IMR-90 (cell line): ENCODE data around the gene LALBA. TPM values are rescaled to one million over a fixed set of nuclear protein-coding genes. Genes with fewer than 3 reads are reported as not detected.

ENCODE experiments used
- ATAC-seq: fragments of 200-7000 bp; cut with Tn5 transposase; 2 replicates; pipeline ENCODE4 v1.9.1; 2020; ENCODE audit warnings: low read depth, mild to moderate bottlenecking, moderate library complexity
- BruUV-seq: library from RNA; stranded (reverse); fragments of 400-500 nt; replicated peaks from 2 replicates; lab custom pipeline; 2021; lab: Mats Ljungman, UMichigan
- CTCF ChIA-PET: fragments of 300-600 bp; formaldehyde crosslinking; extraction: SDS; loops from one replicate; lab custom pipeline; 2021; ENCODE audit warnings: antibody characterized with exemption; lab: Yijun Ruan, JAX
- POLR2A ChIA-PET: fragments of 300-600 bp; sonication (Branson Sonifier 250); formaldehyde crosslinking; loops from one replicate; lab custom pipeline; 2022; ENCODE audit warnings: antibody characterized with exemption; ENCODE audit not compliant: unreplicated experiment; lab: Charles Lee
- DNase-seq: peaks from one replicate; pipeline ENCODE4 v3.0.0; 2013
- H2AFZ ChIP-seq: replicated peaks from 2 replicates; pipeline ENCODE3; 2013; ENCODE audit warnings: low read length, mild to moderate bottlenecking; ENCODE audit not compliant: poor library complexity
- H2AK5ac ChIP-seq: 2 replicates; pipeline ENCODE4 v1.6.1; 2013; ENCODE audit warnings: low read depth, low read length, inconsistent platforms
- H2AK9ac ChIP-seq: replicated peaks from 2 replicates; pipeline ENCODE3; 2013; ENCODE audit warnings: mild to moderate bottlenecking, low read depth, low read length, moderate library complexity; ENCODE audit not compliant: poor library complexity
- H2BK120ac ChIP-seq: 2 replicates; pipeline ENCODE4 v1.6.1; 2013; ENCODE audit warnings: low read depth, low read length, inconsistent platforms
- H2BK15ac ChIP-seq: 3 replicates; pipeline ENCODE4 v1.6.1; 2013; ENCODE audit warnings: low read depth, low read length, inconsistent platforms
- H2BK20ac ChIP-seq: 2 replicates; pipeline ENCODE4 v1.6.1; 2013; ENCODE audit warnings: low read depth, mild to moderate bottlenecking, inconsistent platforms, low read length, moderate library complexity
- H2BK5ac ChIP-seq: 2 replicates; pipeline ENCODE4 v1.6.1; 2013; ENCODE audit warnings: mild to moderate bottlenecking, low read depth, low read length, inconsistent platforms; ENCODE audit not compliant: poor library complexity, severe bottlenecking
- H3K14ac ChIP-seq: replicated peaks from 2 replicates; pipeline ENCODE4 v1.6.1; 2013; ENCODE audit warnings: low read depth, low read length, inconsistent platforms
- H3K18ac ChIP-seq: 2 replicates; pipeline ENCODE4 v1.6.1; 2013; ENCODE audit warnings: low read depth, low read length, control low read depth
- H3K23ac ChIP-seq: 2 replicates; pipeline ENCODE4 v1.6.1; 2013; ENCODE audit warnings: low read depth, low read length, inconsistent platforms
- H3K27ac ChIP-seq: 2 replicates; pipeline ENCODE4 v1.5.1; 2013; ENCODE audit warnings: mild to moderate bottlenecking, control low read depth, low read length; ENCODE audit not compliant: insufficient read depth
- H3K27me3 ChIP-seq: 2 replicates; pipeline ENCODE4 v1.6.1; 2013; ENCODE audit warnings: low read length; ENCODE audit not compliant: control insufficient read depth, insufficient read depth
- H3K36me3 ChIP-seq: 2 replicates; pipeline ENCODE4 v1.6.1; 2013; ENCODE audit warnings: low read length, mixed read lengths; ENCODE audit not compliant: control insufficient read depth, insufficient read depth
- H3K4ac ChIP-seq: 2 replicates; pipeline ENCODE4 v1.6.1; 2013; ENCODE audit warnings: low read depth, low read length, inconsistent platforms
- H3K4me1 ChIP-seq: 2 replicates; pipeline ENCODE4 v1.6.1; 2013; ENCODE audit warnings: low read length, mixed read lengths; ENCODE audit not compliant: control insufficient read depth, insufficient read depth
- H3K4me2 ChIP-seq: 2 replicates; pipeline ENCODE4 v1.6.1; 2013; ENCODE audit warnings: low read depth, mild to moderate bottlenecking, control low read depth, low read length, moderate library complexity
- H3K4me3 ChIP-seq: 2 replicates; pipeline ENCODE4 v1.5.1; 2013; ENCODE audit warnings: low read depth, mild to moderate bottlenecking, control low read depth, low read length, moderate library complexity; ENCODE audit not compliant: insufficient read depth
- H3K56ac ChIP-seq: 2 replicates; pipeline ENCODE4 v1.6.1; 2013; ENCODE audit warnings: low read length, inconsistent platforms; ENCODE audit not compliant: insufficient read depth; ENCODE audit errors: extremely low read depth
- H3K79me1 ChIP-seq, 2 experiments: 2 replicates each; pipeline ENCODE4 v1.6.1; 2013; ENCODE audit warnings: low read length in 2 of 2, inconsistent platforms in 1 of 2, low read depth in 1 of 2
- H3K9ac ChIP-seq: 2 replicates; pipeline ENCODE4 v1.6.1; 2013; ENCODE audit warnings: low read depth, low read length, control low read depth
- H3K9me1 ChIP-seq: 2 replicates; pipeline ENCODE4 v1.6.1; 2013; ENCODE audit warnings: low read length, inconsistent platforms; ENCODE audit not compliant: insufficient read depth
- H3K9me3 ChIP-seq: 2 replicates; pipeline ENCODE4 v1.6.1; 2013; ENCODE audit warnings: low read length; ENCODE audit not compliant: control insufficient read depth, insufficient read depth
- H4K20me1 ChIP-seq: 2 replicates; pipeline ENCODE4 v1.6.1; 2013; ENCODE audit warnings: low read length, inconsistent platforms; ENCODE audit not compliant: insufficient read depth
- H4K5ac ChIP-seq: 2 replicates; pipeline ENCODE4 v1.6.1; 2013; ENCODE audit warnings: mild to moderate bottlenecking, low read depth, low read length, control low read depth
- H4K8ac ChIP-seq, 2 experiments: 2 replicates each; pipeline ENCODE4 v1.6.1; 2013; ENCODE audit warnings: low read depth in 2 of 2, low read length in 2 of 2, control low read depth in 1 of 2, inconsistent platforms in 1 of 2
- H4K91ac ChIP-seq: 2 replicates; pipeline ENCODE4 v1.6.1; 2013; ENCODE audit warnings: low read depth, low read length, inconsistent platforms; ENCODE audit not compliant: insufficient read depth
- FOS ChIP-seq: fragments of 150-350 bp; IDR thresholded peaks from 2 replicates; pipeline ENCODE4 v1.6.1; 2016; ENCODE audit warnings: low read depth, low read length
- RAD21 ChIP-seq: IDR thresholded peaks from 2 replicates; pipeline ENCODE4 v1.6.1; 2012; ENCODE audit warnings: low read length, improper control_type of control experiment
- RFX5 ChIP-seq: IDR thresholded peaks from 2 replicates; pipeline ENCODE4 v1.8.0; 2012; ENCODE audit warnings: low read depth, mild to moderate bottlenecking, low read length, moderate library complexity
- SMC3 ChIP-seq: fragments of 150-350 bp; IDR thresholded peaks from 2 replicates; pipeline ENCODE4 v1.6.1; 2016; ENCODE audit warnings: low read depth, mild to moderate bottlenecking, antibody characterized with exemption, low read length, moderate library complexity
- WGBS, 2 experiments: methylation state at CpG; one replicate each; pipeline versions ENCODE4 v1.1.5 to v1.1.7; 2013; ENCODE audit warnings: missing lambda C conversion rate in 2 of 2; ENCODE audit not compliant: insufficient read length in 1 of 2; ENCODE audit errors: extremely low coverage in 2 of 2; 5-methylcytosine and 5-hydroxymethylcytosine counted together
- dilution Hi-C: fragments of 300-500 bp; cut with HindIII; formaldehyde crosslinking; loops from one replicate; pipeline ENCODE4 v1.14.3; 2018; ENCODE audit warnings: low sequenced_read_pairs; ENCODE audit not compliant: unreplicated experiment
- in situ Hi-C: fragments of 300-500 bp; cut with MboI; formaldehyde crosslinking; loops from 3 replicates; pipeline ENCODE4 v1.14.3; 2019; ENCODE audit warnings: low sequenced_read_pairs, inconsistent platforms, mixed read lengths
- intact Hi-C: fragments of 100-400 bp; cut with micrococcal nuclease; formaldehyde crosslinking; loops from 2 replicates; pipeline ENCODE4 v1.10.0; 2022
- polyA plus RNA-seq, 3 experiments: library from polyadenylated mRNA; depleted of rRNA; stranded (reverse); fragments of >200 nt; gene quantifications; 2 replicates each; pipeline ENCODE4 v1.2.3, GENCODE V29; 2012; ENCODE audit warnings: low replicate concordance in 1 of 3
- total RNA-seq: library from RNA; depleted of rRNA; stranded (reverse); fragments of >200 nt; gene quantifications from 2 replicates; pipeline ENCODE4 v1.2.3, GENCODE V29; 2012
- TF ChIP-seq, protein P1 (sequence below): conservative IDR thresholded peaks from 2 replicates; pipeline ENCODE4 v1.5.1; 2012; ENCODE audit warnings: mild to moderate bottlenecking, low read depth, low read length, improper control_type of control experiment

The LALBA gene
- total and polyA plus RNA-seq, 2 of the 4 experiments (the other 2 are of a cell fraction), result not detected

GRCh38 chr12:48618541-48618940 lies 48.7 kb upstream of the LALBA start:
- H3K79me1 ChIP-seq, result no peaks in the 10 kb centered on the region
- no peak overlapping the region for H2BK20ac ChIP-seq
- intact Hi-C loops (loop anchor here (1.0 to 10.0 kb wide), 6 partner anchors 76 to 654 kb away; partner anchors contain the start of gene TMEM106C), in situ Hi-C loops (loop anchor here (5.0 kb wide), 1 partner anchor 76 kb away; no protein-coding TSS in a partner anchor), dilution Hi-C loops (no loop called here)
- H2BK15ac ChIP-seq, result no peak overlapping the region
- no peak overlapping the region for H2BK120ac ChIP-seq
- peaks cover 2% of the 10 kb centered on the region for H3K27me3 ChIP-seq
- peak overlapping the region; percentile 46 for H2AFZ ChIP-seq
- H2BK5ac ChIP-seq, result no peak overlapping the region
- H3K14ac ChIP-seq, result no peak overlapping the region
- H3K23ac ChIP-seq, result no peak overlapping the region
- H3K4ac ChIP-seq, result no peak overlapping the region
- H3K4me1 ChIP-seq, result no peaks in the 10 kb centered on the region
- WGBS, 2 experiments, result no CpG with 5 or more reads among the region's 7 CpGs
- peak overlapping the region; percentile 46 for H2AK9ac ChIP-seq
- peak; percentile 72 for DNase-seq
- H4K91ac ChIP-seq, result no peak overlapping the region
- ChIA-PET CTCF (interaction anchor here (0.6 to 1.5 kb wide), 8 partner anchors 9 to 423 kb away, joined by 3 to 10 read pairs (median 4); no protein-coding TSS in a partner anchor), POLR2A (no interaction called here)
- H3K4me3 ChIP-seq, result no peak overlapping the region
- TF ChIP-seq, protein P1, sequence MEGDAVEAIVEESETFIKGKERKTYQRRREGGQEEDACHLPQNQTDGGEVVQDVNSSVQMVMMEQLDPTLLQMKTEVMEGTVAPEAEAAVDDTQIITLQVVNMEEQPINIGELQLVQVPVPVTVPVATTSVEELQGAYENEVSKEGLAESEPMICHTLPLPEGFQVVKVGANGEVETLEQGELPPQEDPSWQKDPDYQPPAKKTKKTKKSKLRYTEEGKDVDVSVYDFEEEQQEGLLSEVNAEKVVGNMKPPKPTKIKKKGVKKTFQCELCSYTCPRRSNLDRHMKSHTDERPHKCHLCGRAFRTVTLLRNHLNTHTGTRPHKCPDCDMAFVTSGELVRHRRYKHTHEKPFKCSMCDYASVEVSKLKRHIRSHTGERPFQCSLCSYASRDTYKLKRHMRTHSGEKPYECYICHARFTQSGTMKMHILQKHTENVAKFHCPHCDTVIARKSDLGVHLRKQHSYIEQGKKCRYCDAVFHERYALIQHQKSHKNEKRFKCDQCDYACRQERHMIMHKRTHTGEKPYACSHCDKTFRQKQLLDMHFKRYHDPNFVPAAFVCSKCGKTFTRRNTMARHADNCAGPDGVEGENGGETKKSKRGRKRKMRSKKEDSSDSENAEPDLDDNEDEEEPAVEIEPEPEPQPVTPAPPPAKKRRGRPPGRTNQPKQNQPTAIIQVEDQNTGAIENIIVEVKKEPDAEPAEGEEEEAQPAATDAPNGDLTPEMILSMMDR, result peak; percentile 90
- TF ChIP-seq SMC3 (peak; percentile 74), RFX5 (no peak), FOS (no peak), RAD21 (peak; percentile 91)
- peaks cover under 1% of the 10 kb centered on the region; the same call in 1 of the 2 replicates for H3K9me3 ChIP-seq
- H3K9ac ChIP-seq, result no peak overlapping the region
- H3K4me2 ChIP-seq, result no peak overlapping the region
- no TSS peak for BruUV-seq
- no peak overlapping the region for H3K18ac ChIP-seq
- H3K9me1 ChIP-seq, result no peaks in the 10 kb centered on the region
- H3K56ac ChIP-seq, result no peak overlapping the region
- no peaks in the 10 kb centered on the region for H4K20me1 ChIP-seq
- no peak overlapping the region for H4K8ac ChIP-seq
- H3K27ac ChIP-seq, result no peak overlapping the region
- H2AK5ac ChIP-seq, result no peak overlapping the region
- H3K36me3 ChIP-seq, result no peaks in the 10 kb centered on the region
- no peak overlapping the region for H4K5ac ChIP-seq
- ATAC-seq, result peak; percentile 99
